ENCODE measurements around the gene ARL4D.

GRCh38 chr17:43356999-43357398 is 41.8 kb upstream of the ARL4D start:
- no peak for TF ChIP-seq POLR2AphosphoS5 (IDR thresholded peaks at IDR 0.05; ENCODE audit: low read depth, low read length)
- TF ChIP-seq SIN3A (IDR thresholded peaks at IDR 0.05; ENCODE audit: borderline replicate concordance, insufficient read depth, low read depth, low read length) = no peak
- TF ChIP-seq, protein P1, sequence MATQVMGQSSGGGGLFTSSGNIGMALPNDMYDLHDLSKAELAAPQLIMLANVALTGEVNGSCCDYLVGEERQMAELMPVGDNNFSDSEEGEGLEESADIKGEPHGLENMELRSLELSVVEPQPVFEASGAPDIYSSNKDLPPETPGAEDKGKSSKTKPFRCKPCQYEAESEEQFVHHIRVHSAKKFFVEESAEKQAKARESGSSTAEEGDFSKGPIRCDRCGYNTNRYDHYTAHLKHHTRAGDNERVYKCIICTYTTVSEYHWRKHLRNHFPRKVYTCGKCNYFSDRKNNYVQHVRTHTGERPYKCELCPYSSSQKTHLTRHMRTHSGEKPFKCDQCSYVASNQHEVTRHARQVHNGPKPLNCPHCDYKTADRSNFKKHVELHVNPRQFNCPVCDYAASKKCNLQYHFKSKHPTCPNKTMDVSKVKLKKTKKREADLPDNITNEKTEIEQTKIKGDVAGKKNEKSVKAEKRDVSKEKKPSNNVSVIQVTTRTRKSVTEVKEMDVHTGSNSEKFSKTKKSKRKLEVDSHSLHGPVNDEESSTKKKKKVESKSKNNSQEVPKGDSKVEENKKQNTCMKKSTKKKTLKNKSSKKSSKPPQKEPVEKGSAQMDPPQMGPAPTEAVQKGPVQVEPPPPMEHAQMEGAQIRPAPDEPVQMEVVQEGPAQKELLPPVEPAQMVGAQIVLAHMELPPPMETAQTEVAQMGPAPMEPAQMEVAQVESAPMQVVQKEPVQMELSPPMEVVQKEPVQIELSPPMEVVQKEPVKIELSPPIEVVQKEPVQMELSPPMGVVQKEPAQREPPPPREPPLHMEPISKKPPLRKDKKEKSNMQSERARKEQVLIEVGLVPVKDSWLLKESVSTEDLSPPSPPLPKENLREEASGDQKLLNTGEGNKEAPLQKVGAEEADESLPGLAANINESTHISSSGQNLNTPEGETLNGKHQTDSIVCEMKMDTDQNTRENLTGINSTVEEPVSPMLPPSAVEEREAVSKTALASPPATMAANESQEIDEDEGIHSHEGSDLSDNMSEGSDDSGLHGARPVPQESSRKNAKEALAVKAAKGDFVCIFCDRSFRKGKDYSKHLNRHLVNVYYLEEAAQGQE (IDR thresholded peaks at IDR 0.05; ENCODE audit: insufficient read depth in 1 of 2, low read depth in 2 of 2, low read length in 1 of 2) = no peak

Data from Panc1 (cell line).